T follicular helper cell (primary cell): ENCODE results near the gene KLHDC8B.

ENCODE experiments used
- DNase-seq: peaks from one replicate; pipeline ENCODE4 v3.0.0-alpha.2; 2020; ENCODE audit warnings: low read depth
- total RNA-seq, 2 experiments: gene quantifications; one replicate each; lab custom pipeline; 2026; lab: John Stamatoyannopoulos, UW

The KLHDC8B gene
- total RNA-seq: 2.3 to 3.8 reads per million in 2 experiments

- DNase-seq: peak; percentile 71
Measured at GRCh38 chr3:49171119-49171774, at the start of gene KLHDC8B. Gene KLHDC8B (plus strand): TSS chr3:49171598. CDS start chr3:49172770, 1,172 bp downstream.

GRCh38 chr3:49122022-49122421, 49.4 kb upstream of the KLHDC8B start:
- DNase-seq: no peak

DNA sequence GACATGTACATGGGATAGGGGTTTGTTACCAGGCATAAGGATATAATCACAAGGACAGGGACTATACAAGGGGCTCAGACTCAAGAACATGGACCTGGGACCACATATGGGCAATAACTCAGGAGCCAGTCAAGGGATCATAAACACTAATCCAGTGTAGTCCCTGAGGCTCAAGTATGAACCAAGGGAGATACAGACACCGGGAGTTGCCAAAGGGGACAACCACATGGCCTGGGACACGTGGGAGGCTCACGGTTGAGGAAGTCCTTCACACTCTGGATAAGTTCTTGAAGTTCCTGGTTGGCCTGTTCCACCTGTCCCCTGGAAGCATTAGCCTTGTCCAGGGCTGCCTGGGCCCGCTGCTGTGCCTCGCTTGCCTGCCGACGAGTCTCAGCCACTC, 48.9 kb upstream of the KLHDC8B start:
- no peak for DNase-seq

DNA sequence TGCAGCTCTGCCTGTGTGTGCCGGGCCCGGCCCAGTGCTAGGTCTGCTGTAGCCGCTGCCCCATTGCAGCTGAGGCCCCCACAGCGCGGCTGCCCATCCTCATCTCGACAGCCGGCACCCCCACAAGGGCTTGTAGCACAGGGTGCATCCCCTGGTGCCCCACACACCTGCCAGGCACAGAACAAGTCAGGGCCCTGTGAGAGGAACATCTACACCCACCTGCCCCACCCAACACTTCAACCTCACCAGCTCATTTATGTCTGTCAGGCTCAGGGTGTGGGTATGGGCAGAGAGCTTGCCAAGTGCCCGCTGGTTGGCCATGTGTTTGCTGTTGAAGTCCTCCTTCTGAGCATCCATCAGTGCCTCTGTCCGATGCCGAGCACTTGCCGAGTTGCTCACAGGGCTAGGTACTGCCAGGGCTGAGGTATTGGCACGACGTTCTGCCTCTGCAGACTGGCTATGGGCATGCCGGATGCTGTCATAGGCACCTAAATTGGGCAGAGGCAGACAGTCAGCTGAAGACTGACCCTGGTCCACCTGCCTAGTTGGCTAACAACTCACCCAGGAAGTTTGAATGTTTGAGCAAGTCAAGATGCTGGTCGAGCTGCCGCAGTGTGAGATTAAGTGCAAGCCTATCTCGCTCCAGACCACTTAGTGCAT, 48.4 kb upstream of the KLHDC8B start:
- DNase-seq: no peak

DNA sequence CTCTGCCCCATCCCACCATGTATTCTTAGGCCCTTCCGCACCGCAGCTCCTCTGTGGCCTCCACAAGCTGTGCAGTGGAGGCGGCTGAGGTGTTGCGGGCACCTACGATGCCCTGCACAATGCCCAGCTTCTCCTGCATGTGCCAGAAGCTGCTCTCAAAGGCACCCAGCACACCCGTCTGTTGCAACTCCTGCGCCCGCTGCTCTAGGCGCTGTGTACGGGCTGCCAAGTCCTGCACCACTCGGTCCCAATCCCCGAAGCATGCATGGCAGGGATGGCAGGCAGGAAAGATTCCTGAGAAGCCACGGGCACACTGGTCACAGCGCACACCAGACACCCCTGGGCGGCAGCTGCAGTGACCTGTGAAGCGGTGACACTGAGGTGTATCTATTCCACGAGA, 47.7 kb upstream of the KLHDC8B start:
- no peak for DNase-seq

GRCh38 chr3:49124203-49124602, 47.2 kb upstream of the KLHDC8B start:
- no peak for DNase-seq

GRCh38 chr3:49124991-49125670, 46.3 kb upstream of the KLHDC8B start:
- DNase-seq: no peak

GRCh38 chr3:49131040-49131439, 40.4 kb upstream of the KLHDC8B start:
- no peak for DNase-seq

DNA sequence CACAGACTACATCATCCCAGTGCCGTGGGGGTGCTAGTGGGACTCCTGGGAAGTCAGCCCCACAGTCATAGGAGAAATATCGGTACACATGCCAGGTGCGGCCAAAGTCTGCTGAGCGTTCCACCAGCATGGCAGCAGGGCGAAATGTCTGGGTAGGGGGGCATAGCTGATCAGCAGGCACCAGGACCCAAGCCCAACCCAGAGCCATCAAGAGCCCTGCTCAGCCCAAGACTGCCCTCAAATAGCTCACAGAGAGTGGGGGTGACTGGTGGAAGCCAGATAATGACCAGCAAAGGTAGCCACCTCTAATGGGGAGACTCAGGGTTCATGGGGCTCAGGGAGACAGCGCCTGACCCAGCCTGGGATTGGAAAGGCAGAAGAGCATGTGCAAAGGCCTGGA, 39.8 kb upstream of the KLHDC8B start:
- no peak for DNase-seq

DNA sequence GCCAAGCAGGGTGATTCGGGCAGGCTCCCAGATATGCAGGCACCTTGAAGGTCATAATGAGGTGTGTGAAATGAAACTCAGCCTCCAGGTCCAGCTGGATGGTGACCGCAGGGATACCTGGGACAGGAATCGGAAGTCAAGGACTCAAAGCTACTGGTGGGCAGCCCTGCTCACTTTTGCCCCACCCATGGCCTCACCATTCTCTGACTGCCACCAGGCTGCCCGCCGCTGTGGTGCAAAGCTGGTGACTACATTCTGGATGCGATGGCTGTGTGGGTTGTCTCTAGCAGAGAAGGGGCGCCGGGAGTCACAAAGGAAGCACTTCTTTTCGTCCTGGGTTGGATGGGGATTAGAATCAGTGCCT, 39.3 kb upstream of the KLHDC8B start:
- DNase-seq: no peak

GRCh38 chr3:49132437-49133225, 38.8 kb upstream of the KLHDC8B start, which contains the start of gene LAMB2:
Gene LAMB2 (minus strand): TSS chr3:49133050. CDS start chr3:49132867, 183 bp downstream.
- DNase-seq: no peak

- DNase-seq: no peak
Measured at GRCh38 chr3:49133226-49133951, 38.0 kb upstream of the KLHDC8B start.

- no peak for DNase-seq
Measured at GRCh38 chr3:49134471-49135265, 36.7 kb upstream of the KLHDC8B start.

DNA sequence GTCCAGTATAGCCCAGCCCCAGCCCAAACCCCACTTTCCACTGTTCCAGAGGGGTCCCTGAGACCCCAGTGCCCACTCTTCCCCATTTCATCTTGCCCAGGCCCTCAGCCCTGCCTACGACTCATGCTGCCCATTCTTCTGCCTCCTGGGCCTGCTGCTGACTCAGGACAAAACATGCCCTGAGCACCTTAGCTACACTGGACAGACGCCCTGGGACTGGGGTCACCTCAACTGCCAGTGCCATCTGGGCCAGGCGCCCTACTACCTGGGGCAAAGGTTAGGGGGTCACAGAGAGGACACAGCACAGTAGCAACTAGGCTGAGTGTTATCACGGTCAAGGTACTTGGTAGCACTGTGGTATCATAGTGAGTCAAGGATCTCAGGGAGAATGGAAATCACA, 35.9 kb upstream of the KLHDC8B start:
- no peak for DNase-seq

GRCh38 chr3:49140080-49140479, 31.3 kb upstream of the KLHDC8B start:
- no peak for DNase-seq

DNA sequence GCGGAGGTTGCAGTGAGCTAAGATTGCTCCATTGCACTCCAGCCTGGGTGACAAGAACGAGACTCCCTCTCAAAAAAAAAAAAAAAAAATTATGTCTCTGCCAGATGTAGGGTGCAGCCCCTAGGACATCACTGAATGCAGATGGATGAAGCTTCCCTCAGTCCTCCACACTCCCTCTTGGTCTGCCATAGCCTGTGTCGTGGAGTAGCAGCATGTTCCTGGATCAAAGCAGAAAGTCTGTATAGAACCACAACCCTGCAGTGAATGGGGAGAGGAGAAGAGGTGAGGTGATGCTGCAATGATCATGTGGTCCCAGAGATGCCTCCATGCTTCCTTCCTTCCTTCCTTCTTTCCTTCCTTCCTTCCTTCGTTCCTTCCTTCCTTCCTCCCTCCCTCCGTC, 23.2 kb upstream of the KLHDC8B start:
- DNase-seq: no peak

GRCh38 chr3:49151610-49152009, 19.8 kb upstream of the KLHDC8B start:
- DNase-seq: no peak

GRCh38 chr3:49153349-49153912, 18.0 kb upstream of the KLHDC8B start:
- no peak for DNase-seq

DNA sequence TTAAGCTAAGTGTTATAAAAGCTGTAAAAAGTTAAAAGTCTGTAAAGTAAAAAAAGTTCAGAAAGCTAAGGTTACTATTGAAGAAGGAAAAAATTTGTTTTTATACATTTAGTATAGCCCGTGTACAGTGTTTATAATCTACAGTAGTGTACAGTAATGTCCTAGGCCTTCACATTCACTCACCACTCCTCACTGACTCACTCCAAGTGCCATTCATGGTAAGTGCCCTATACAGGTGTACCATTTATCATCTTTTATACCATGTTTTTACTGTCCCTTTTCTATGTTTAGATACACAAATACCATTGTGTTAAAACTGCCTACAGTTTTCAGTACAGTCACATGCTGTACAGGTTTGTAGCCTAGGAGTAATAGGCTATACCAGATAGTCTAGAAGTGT, 14.1 kb upstream of the KLHDC8B start:
- no peak for DNase-seq

DNA sequence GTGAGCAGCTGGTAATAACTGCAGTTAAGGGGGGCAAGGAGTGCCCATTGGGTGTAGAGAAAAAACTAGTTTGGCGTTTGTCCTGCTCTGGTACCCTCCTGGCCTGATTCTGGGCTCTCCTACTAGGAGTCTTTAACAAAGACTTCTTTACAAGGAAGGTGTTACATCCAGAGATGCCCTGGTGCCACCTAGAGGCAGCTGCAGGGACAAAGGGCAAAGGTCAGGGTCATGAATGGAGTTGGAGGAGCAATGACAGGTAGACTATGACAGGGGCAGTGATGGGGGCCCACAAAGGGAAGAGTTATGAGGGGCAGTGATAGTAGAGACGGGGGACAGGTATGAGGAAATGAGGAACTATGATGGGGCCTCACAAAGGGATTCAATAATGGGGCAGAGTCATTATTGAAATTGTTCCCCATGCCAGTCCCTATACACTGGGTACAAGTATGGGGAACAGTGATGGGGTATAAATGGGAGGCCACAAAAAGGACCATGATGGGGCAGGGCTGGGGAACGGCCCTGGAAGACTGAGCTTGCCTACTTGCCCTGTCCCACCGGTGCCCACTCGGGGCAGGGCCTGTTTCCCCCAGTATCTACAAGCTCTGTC, 13.2 kb upstream of the KLHDC8B start:
- DNase-seq: peak; percentile 56
